OCI-LY7 (cell line): ENCODE measurements around the gene CPNE5. TPM values are rescaled to one million over a fixed set of nuclear protein-coding genes. Genes with fewer than 3 reads are reported as not detected.

Source experiments
- BruUV-seq: library from RNA; stranded (reverse); fragments of 400-500 nt; replicated peaks from 2 replicates; lab custom pipeline; 2021; lab: Mats Ljungman, UMichigan
- CTCF ChIA-PET: fragments of 300-600 bp; sonication (Branson Sonifier 250); formaldehyde crosslinking; loops from one replicate; lab custom pipeline; 2022; ENCODE audit warnings: antibody characterized with exemption; ENCODE audit not compliant: unreplicated experiment; lab: Charles Lee
- POLR2A ChIA-PET: fragments of 300-600 bp; sonication (Branson Sonifier 250); formaldehyde crosslinking; loops from one replicate; lab custom pipeline; 2022; ENCODE audit warnings: antibody characterized with exemption; lab: Charles Lee
- DNase-seq: peaks from one replicate; pipeline ENCODE4 v3.0.0-alpha.2; 2015; ENCODE audit warnings: low spot score
- H2AFZ ChIP-seq: fragments of 200-600 bp; sonication (generic), shearing (Covaris generic); 2 replicates; pipeline ENCODE4 v1.6.1; 2014; ENCODE audit warnings: mild to moderate bottlenecking, antibody characterized with exemption, low read length, moderate library complexity
- H3K27ac ChIP-seq: fragments of 200-600 bp; sonication (generic); 2 replicates; pipeline ENCODE4 v1.5.1; 2014; ENCODE audit warnings: mixed run types, low read depth, mild to moderate bottlenecking, moderate library complexity, low read length, inconsistent platforms; ENCODE audit not compliant: poor library complexity, severe bottlenecking
- H3K36me3 ChIP-seq: fragments of 200-600 bp; sonication (generic); 2 replicates; pipeline ENCODE4 v1.6.1; 2014; ENCODE audit warnings: mild to moderate bottlenecking, antibody characterized with exemption, low read length, moderate library complexity, mixed read lengths; ENCODE audit not compliant: insufficient read depth
- H3K4me1 ChIP-seq: fragments of 200-600 bp; sonication (generic); 2 replicates; pipeline ENCODE4 v1.5.1; 2014; ENCODE audit warnings: mild to moderate bottlenecking, low read length; ENCODE audit not compliant: insufficient read depth, poor library complexity, severe bottlenecking
- H3K4me2 ChIP-seq: fragments of 200-600 bp; sonication (generic); 2 replicates; pipeline ENCODE4 v1.6.1; 2014; ENCODE audit warnings: mild to moderate bottlenecking, low read length
- H3K4me3 ChIP-seq: fragments of 200-600 bp; sonication (generic); 2 replicates; pipeline ENCODE4 v1.5.1; 2014; ENCODE audit warnings: mild to moderate bottlenecking, low read depth, low read length; ENCODE audit not compliant: poor library complexity, severe bottlenecking
- H3K79me2 ChIP-seq: fragments of 200-600 bp; sonication (generic); 2 replicates; pipeline ENCODE4 v1.6.1; 2016; ENCODE audit warnings: low read depth, mild to moderate bottlenecking, low read length, moderate library complexity, mixed read lengths; ENCODE audit not compliant: insufficient read depth
- H3K9me2 ChIP-seq: fragments of 200-600 bp; sonication (generic); 2 replicates; pipeline ENCODE4 v1.6.1; 2016; ENCODE audit warnings: mild to moderate bottlenecking, low read length, mixed read lengths; ENCODE audit not compliant: insufficient read depth
- H3K9me3 ChIP-seq: fragments of 200-600 bp; sonication (generic); 2 replicates; pipeline ENCODE4 v1.6.1; 2014; ENCODE audit warnings: mild to moderate bottlenecking, mixed run types, low read length, mixed read lengths
- H4K20me1 ChIP-seq: fragments of 200-600 bp; sonication (generic); 2 replicates; pipeline ENCODE4 v1.6.1; 2014; ENCODE audit warnings: mild to moderate bottlenecking, antibody characterized with exemption, low read length, moderate library complexity, mixed read lengths; ENCODE audit not compliant: insufficient read depth
- CTCF ChIP-seq: fragments of 200-600 bp; sonication (generic); conservative IDR thresholded peaks from 2 replicates; pipeline ENCODE4 v1.5.1; 2014; ENCODE audit warnings: mild to moderate bottlenecking, antibody characterized with exemption, low read length, moderate library complexity, mixed read lengths
- EZH2phosphoT487 ChIP-seq: fragments of 200-600 bp; sonication (generic); IDR thresholded peaks from 2 replicates; pipeline ENCODE4 v1.6.1; 2018; ENCODE audit warnings: low read depth, borderline replicate concordance, mild to moderate bottlenecking, mixed run types, antibody characterized with exemption, low read length, moderate library complexity, mixed read lengths
- intact Hi-C: fragments of 100-400 bp; cut with micrococcal nuclease; formaldehyde crosslinking; loops from one replicate; pipeline ENCODE4 v1.10.0; 2022; ENCODE audit not compliant: unreplicated experiment
- total RNA-seq, 2 experiments: library from RNA; depleted of rRNA in 1 of 2; stranded (reverse); fragments of >200 nt in 1 of 2; shearing (Covaris generic) in 1 of 2; gene quantifications; 2 replicates each; pipeline ENCODE4 v1.2.3, GENCODE V29; 2014 to 2022

CPNE5 gene
- total RNA-seq, 2 experiments from 2014 or later: 37.7 to 89.8 TPM

- no peaks in the 10 kb centered on the region for H3K9me2 ChIP-seq
- BruUV-seq: no TSS peak
- H2AFZ ChIP-seq: no peak overlapping the region
- CTCF ChIA-PET: no interaction called here
- H4K20me1 ChIP-seq: no peaks in the 10 kb centered on the region; the same call in 1 of the 2 replicates
- no peaks in the 10 kb centered on the region for H3K9me3 ChIP-seq
- POLR2A ChIA-PET: no interaction called here
- H3K4me3 ChIP-seq: no peak overlapping the region
- H3K4me1 ChIP-seq: peaks cover 11% of the 10 kb centered on the region
- peaks cover 93% of the 10 kb centered on the region for H3K36me3 ChIP-seq
- H3K79me2 ChIP-seq: peaks cover 60% of the 10 kb centered on the region; the same call in 1 of the 2 replicates
- TF ChIP-seq EZH2phosphoT487 (no peak), CTCF (no peak)
- no peak overlapping the region for H3K27ac ChIP-seq
- no peak for DNase-seq
- intact Hi-C loops: no loop called here
- no peak overlapping the region for H3K4me2 ChIP-seq
Measured at GRCh38 chr6:36867471-36868224, 28.4 kb upstream of the CPNE5 start.

GRCh38 chr6:36865835-36866234 lies 26.6 kb upstream of the CPNE5 start:
- Histone ChIP-seq H3K36me3 (peaks cover 96% of the 10 kb centered on the region), H3K9me3 (no peaks in the 10 kb centered on the region), H3K4me3 (no peak overlapping the region), H3K27ac (no peak overlapping the region), H4K20me1 (no peaks in the 10 kb centered on the region; the same call in 1 of the 2 replicates), H3K79me2 (peaks cover 49% of the 10 kb centered on the region; the same call in 1 of the 2 replicates), H2AFZ (no peak overlapping the region), H3K9me2 (no peaks in the 10 kb centered on the region), H3K4me2 (no peak overlapping the region), H3K4me1 (peaks cover 7% of the 10 kb centered on the region)
- ChIA-PET POLR2A (interaction anchor here (0.5 to 1.3 kb wide), 5 partner anchors 8 to 120 kb away, joined by 3 to 4 read pairs (median 3); partner anchors contain the start of genes MTCH1 and PPIL1), CTCF (no interaction called here)
- no TSS peak for BruUV-seq
- no peak for DNase-seq
- intact Hi-C loops: no loop called here
- TF ChIP-seq EZH2phosphoT487 (no peak), CTCF (no peak)
